Right atrium auricular region (tissue), 2 donors: Measurements from ENCODE around the gene TMEM196. TPM values are rescaled to one million over a fixed set of nuclear protein-coding genes. Genes with fewer than 3 reads are reported as not detected.

ENCODE experiments used
- DNase-seq: peaks from one replicate; pipeline ENCODE4 v3.0.0-alpha.2; 2019; ENCODE audit warnings: low spot score
- H3K27ac ChIP-seq, 2 donors: fragments of 200-600 bp; sonication (generic); 1 replicate in 1 of 2; 2 replicates in 1 of 2; pipeline ENCODE4 v1.5.1; 2016 to 2019
- H3K27me3 ChIP-seq, 2 donors: fragments of 200-600 bp; sonication (generic); one replicate each; pipeline versions ENCODE4 v1.5.1 to v1.6.0; 2017 to 2019
- H3K36me3 ChIP-seq: fragments of 200-600 bp; sonication (generic); one replicate; pipeline ENCODE4 v1.5.1; 2016
- H3K4me1 ChIP-seq, 2 donors: fragments of 200-600 bp; sonication (generic); one replicate each; pipeline versions ENCODE4 v1.5.1 to v1.6.0; 2017 to 2019
- H3K4me3 ChIP-seq, 2 donors: fragments of 200-600 bp; sonication (generic); 1 replicate in 1 of 2; 2 replicates in 1 of 2; pipeline ENCODE4 v1.5.1; 2017 to 2019; ENCODE audit warnings: mild to moderate bottlenecking in 1 of 2, moderate library complexity in 1 of 2
- H3K9me3 ChIP-seq, 2 donors: fragments of 200-600 bp; sonication (generic); one replicate each; pipeline ENCODE4 v1.5.1; 2019
- total RNA-seq, 2 donors: library from RNA; depleted of rRNA; stranded (reverse); fragments of >200 nt; gene quantifications; one replicate each; pipeline ENCODE4 v1.1.0, GENCODE V29; 2016
- TF ChIP-seq, protein P1 (sequence below), 2 donors: fragments of 200-600 bp; sonication (generic); IDR thresholded peaks; one replicate each; pipeline ENCODE4 v1.5.1; 2019; ENCODE audit warnings: antibody characterized with exemption in 2 of 2

TMEM196 gene
- total RNA-seq, 2 donors from 2014 or later: not detected

DNA sequence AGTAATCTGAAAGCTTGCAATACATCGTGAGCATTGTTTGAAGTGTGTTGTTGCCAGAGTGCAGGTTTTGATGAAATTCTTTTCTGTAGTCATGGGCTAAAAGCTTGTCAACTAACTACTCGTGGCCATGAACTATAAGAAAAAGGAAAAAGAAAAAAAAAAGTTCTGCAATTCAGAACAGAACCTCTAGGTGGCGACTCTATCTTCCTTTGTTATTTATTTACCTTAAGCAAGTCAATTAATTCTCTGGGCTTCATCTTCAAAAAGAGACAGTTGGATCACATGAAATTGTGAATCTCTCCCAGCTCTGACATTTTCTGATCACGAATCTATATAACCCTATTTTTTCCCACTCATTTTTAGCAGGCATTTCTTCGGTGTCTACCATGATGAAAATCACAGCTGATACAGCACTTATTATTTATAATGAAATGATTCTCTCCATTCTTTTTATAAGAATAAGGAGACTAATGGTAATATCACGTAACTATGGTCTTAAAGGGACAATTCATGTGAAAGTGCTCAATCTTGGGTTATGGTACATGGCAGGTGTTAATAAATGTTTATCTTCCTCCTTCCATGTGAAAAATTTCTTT lies 18.8 kb downstream of the TMEM196 start:
- H3K27ac ChIP-seq: no peak overlapping the region
- DNase-seq: no peak
- TF ChIP-seq, protein P1, sequence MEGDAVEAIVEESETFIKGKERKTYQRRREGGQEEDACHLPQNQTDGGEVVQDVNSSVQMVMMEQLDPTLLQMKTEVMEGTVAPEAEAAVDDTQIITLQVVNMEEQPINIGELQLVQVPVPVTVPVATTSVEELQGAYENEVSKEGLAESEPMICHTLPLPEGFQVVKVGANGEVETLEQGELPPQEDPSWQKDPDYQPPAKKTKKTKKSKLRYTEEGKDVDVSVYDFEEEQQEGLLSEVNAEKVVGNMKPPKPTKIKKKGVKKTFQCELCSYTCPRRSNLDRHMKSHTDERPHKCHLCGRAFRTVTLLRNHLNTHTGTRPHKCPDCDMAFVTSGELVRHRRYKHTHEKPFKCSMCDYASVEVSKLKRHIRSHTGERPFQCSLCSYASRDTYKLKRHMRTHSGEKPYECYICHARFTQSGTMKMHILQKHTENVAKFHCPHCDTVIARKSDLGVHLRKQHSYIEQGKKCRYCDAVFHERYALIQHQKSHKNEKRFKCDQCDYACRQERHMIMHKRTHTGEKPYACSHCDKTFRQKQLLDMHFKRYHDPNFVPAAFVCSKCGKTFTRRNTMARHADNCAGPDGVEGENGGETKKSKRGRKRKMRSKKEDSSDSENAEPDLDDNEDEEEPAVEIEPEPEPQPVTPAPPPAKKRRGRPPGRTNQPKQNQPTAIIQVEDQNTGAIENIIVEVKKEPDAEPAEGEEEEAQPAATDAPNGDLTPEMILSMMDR (IDR thresholded peaks at IDR 0.05): peak; percentile 55 to 76
- H3K4me1 ChIP-seq: no peaks in the 10 kb centered on the region
- H3K27me3 ChIP-seq: no peaks in the 10 kb centered on the region
- no peak overlapping the region for H3K4me3 ChIP-seq
- H3K9me3 ChIP-seq: no peaks in the 10 kb centered on the region
- no peaks in the 10 kb centered on the region for H3K36me3 ChIP-seq

DNA sequence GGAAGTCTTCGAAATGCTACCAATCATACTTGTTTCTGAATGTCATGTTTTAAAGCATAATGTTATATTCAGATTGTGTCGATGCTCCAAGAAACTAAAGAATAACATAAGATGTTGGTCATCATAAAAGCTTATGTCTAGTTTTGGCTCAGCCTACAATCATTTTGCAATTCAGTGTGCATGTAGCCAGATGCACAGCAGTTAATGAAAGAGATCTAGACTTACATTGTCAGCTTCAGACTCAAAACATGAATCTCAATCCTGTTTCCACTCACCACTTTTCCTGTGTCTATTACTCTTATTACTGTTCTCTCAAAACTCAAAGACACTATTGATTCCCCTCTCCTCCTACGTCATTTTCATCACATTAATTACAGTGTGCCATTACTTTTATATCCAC lies 21.4 kb downstream of the TMEM196 start:
- H3K27ac ChIP-seq: no peak overlapping the region
- no peaks in the 10 kb centered on the region for H3K27me3 ChIP-seq
- DNase-seq: no peak
- H3K4me3 ChIP-seq: no peak overlapping the region
- H3K36me3 ChIP-seq: no peaks in the 10 kb centered on the region
- TF ChIP-seq, protein P1 (IDR thresholded peaks at IDR 0.05): no peak
- no peaks in the 10 kb centered on the region for H3K9me3 ChIP-seq
- H3K4me1 ChIP-seq: no peaks in the 10 kb centered on the region

DNA sequence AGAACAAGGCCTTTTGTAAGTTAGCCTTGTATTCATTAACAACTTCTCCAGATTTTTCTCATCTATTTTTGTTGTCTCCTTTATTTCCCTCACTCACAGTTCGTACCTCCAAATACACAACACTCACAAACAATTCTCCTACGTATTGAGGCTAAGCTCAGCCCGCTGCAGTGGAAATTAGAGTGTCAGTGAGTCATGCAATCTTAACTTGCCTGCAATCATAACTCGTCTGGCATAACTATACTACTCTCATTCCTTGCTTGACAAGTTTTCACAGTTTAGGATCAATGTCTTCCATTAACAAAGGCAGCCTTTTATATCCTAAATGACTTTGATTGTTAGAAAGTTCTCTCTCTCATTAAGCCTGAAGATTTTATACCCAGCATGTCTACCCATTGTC lies 23.8 kb downstream of the TMEM196 start:
- Histone ChIP-seq H3K4me1 (no peaks in the 10 kb centered on the region), H3K27ac (no peak overlapping the region), H3K27me3 (no peaks in the 10 kb centered on the region), H3K36me3 (no peaks in the 10 kb centered on the region), H3K9me3 (no peaks in the 10 kb centered on the region), H3K4me3 (no peak overlapping the region)
- no peak for DNase-seq
- TF ChIP-seq, protein P1 (IDR thresholded peaks at IDR 0.05): no peak

DNA sequence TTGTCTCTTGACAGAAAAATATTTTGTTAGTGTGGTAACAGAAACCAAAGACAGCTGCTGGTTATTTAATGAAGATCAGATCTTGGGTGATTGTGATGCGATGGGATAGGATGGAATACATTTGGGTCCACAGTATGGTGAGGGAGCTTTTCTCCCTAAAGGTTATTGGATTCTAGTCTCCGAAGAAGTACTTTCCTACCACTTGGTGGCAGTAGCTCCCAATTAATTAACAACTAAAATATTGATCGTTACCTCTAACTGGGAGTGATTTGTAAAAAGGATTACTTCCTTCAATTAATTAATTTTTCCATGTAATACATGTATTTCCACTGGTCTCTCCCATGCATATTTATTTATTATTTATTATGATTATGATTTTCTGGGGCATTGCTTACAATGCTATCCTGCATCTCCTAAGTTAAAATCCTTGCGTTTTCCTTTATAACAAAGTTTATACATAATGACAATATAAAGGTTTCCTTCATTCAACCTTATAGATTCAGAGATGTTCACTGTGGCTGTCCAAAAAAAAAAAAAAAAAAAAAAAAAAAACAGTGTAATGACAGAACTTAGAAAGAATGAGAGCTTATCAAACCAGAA lies 25.6 kb downstream of the TMEM196 start:
- Histone ChIP-seq H3K4me3 (no peak overlapping the region), H3K36me3 (no peaks in the 10 kb centered on the region), H3K27me3 (no peaks in the 10 kb centered on the region), H3K4me1 (no peaks in the 10 kb centered on the region), H3K27ac (no peak overlapping the region), H3K9me3 (no peaks in the 10 kb centered on the region)
- TF ChIP-seq, protein P1 (IDR thresholded peaks at IDR 0.05): peak; percentile 30 to 67
- DNase-seq: no peak

DNA sequence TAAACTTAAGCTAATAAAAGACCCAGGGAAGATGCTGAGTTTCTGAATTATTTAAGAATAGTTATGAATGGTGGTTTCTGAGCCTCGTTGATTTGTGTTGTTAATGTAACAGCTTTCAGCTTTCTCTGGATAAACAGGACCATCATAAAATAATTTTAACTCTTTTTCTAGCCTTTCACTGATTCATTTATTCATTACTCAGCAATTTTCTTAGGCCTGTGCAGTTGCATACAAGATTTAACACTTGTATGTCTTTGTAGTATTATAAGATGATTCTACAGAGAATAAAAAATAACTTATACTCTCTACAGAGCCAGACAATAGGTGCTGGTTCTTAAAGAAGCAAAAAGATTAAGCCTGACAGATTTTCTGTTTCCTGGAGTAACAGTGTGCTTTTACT lies 29.3 kb downstream of the TMEM196 start:
- Histone ChIP-seq H3K27me3 (no peaks in the 10 kb centered on the region), H3K9me3 (no peaks in the 10 kb centered on the region), H3K4me3 (no peak overlapping the region), H3K27ac (no peak overlapping the region), H3K4me1 (no peaks in the 10 kb centered on the region), H3K36me3 (no peaks in the 10 kb centered on the region)
- no peak for DNase-seq
- TF ChIP-seq, protein P1 (IDR thresholded peaks at IDR 0.05): no peak

DNA sequence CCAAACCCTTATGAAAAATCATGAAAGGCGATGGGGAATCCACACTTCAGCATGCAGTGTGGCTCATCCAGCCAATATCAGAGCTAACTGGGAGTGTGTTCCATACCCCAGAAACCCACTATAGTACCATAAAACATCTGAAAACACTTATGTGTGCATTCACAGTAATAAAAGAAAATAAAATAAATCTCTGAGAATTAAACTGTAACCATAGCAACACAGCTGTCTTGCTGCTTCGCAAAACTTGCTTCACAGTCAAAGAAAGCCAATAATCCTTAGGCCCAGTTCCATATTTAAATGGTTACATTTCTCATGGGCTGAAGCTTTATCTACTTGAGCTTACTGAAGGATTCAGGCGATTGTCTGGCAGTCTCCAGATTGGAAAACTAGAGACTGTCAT lies 44.7 kb downstream of the TMEM196 start:
- no peak overlapping the region for H3K4me3 ChIP-seq
- no peaks in the 10 kb centered on the region for H3K36me3 ChIP-seq
- TF ChIP-seq, protein P1 (IDR thresholded peaks at IDR 0.05): no peak
- DNase-seq: no peak
- H3K9me3 ChIP-seq: no peaks in the 10 kb centered on the region
- H3K27me3 ChIP-seq: no peaks in the 10 kb centered on the region
- H3K27ac ChIP-seq: no peak overlapping the region
- H3K4me1 ChIP-seq: no peaks in the 10 kb centered on the region
